ENCODE measurements around the gene MAPK12.

The MAPK12 gene

DNA sequence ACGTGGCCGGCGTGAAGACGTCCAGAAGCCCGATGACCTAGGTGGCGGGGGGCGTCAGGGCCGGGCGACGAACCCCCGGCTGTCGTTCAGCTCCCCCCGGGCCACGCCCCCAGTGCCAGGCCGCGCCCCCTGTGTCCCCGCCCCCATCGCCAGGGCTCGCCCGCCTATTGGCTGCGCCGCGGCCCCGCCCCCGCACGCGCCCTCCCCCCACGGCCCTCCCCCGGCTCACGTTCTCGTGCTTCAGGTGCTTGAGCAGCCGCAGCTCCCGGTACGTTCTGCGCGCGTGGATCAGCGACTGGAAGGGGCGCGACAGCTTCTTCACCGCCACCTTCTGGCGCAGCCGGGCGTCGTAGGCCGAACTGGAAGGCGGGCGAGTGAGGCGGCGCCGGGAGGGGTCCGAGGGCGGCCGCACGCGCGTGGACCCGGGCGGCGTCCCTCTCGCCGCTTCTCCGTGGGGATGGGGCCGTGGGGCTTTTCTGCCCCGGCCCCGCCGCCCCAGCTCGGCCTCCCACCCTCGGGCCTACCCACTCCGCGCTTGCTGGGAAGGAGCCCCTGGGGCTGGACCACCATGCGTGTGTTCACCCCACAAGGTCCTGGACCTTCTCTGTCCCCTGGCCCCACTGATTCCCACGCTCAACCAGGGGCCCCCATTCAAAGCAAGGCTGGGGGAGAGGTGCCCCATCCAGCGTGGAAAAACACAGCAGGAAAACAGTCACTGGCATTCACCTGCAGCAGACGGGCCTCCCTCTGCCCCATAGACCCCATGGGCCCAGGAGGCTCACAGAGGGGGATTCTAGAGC lies 6.3 kb upstream of the MAPK12 start:
- peak; percentile 82 for DNase-seq (ENCODE audit: low spot score)

DNA sequence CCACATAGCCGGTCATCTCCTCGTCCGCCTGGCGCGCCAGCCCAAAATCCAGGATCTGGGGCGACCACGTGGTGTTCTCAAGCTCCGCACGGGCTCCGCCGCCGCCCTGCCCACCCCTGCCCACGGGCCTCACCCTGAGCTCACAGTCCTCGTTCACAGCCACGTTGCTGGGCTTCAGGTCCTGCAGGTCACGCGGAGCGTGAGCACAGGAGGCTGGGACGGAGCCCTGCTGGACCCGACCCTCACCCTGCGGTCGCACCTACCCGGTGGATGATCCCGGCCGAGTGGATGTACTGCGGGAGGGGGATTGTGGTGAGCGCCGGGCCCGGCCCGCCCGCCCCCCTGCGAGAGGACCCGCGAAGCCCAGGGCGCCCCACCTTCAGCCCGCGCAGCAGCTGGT lies 5.5 kb upstream of the MAPK12 start:
- no peak for DNase-seq (ENCODE audit: low spot score)

DNA sequence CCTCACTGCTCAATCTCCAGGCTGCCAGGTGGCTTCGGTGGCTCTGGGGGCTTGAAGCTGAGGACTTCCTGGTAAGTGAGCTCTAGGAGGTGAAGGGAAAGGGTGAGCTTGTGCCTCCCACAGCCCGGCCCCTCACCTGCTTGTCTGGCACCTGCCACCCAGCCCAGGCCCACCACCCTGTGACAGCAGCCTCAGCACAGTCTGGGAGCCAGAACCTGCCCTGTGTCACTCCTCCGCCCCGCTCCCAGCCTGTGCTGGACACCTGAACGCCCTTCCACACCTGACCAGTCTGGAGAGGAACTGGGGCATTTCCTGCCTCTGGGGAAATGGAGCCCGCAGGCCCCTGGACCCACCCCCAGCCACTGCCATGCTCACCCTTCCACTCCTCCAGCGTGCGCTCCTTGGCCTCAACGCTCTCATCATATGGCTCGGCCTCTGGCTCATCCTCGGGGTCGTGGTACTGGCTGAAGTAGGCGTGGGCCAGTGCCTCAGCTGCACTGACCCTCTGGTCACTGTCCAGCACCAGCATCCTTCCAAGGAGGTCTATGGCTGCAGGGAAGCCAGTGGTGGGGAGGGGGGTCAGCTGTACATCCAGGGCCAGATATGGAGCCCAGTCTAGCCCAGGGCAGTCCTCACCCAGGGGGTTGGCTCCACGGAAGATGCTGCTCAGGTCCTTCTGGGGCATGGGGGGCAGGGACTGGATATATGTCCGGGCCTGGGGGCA lies 3.6 kb upstream of the MAPK12 start:
- no peak for DNase-seq (ENCODE audit: low spot score)

DNA sequence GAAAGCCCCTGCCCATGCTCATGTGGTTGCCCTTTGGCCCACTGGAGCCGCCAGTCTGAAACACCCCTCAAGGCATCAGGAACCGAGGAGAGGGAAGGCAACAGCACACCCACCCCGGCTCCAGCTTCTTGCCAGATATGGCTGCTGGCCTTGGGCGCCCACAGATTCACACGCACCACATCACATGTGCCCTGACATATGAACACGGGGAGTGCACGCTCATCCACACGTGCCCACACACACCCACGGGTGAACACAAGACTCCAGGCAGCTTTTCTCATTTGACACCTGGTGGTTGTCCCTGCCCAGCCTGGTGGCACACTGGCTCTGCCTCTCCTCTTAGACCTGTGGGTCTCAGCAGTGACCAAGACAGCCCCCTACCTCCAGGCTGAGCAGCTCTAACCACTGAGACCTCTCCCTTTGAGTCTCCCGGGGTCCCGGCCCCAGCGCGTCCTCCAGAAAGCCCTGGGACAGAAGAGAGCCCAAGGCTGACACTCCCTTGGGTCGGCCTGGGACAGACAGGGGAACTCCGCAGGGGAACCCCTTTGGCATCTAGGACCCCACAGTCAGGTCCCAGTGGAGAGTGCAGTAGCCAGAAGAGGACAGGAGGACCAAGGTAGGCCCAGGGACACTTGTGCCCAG lies 2.7 kb upstream of the MAPK12 start:
- DNase-seq (ENCODE audit: low spot score), result no peak

DNA sequence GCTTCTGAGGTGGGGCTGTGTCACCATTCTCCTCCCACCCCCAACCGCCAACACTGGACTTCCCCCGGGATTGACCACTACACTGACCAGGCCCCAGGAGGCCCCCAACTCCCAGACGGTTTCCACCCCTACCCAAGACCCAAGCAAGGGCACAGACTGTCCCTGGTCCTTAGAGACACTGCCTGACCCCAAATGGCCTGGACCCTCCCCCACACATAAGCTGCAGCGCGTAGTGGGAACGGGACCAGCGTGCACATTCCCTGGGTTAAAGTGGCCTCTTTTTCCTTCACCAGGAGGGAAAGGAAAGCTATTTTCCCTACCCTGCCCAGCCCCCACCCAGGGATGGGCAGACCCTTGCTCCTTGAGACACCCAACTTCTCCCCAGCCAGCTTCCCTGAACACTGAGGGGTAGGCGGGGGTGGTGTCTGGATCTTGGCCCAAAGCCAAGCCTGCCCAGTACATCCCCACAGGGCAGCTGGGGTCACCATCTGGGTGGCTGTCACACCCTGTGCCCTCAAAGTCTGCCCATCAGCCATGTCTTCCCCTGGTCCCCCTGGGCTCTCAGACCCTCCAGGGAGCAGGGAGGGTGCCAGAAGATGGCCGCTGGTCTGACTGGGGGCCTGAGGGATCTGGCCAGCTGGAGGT lies 1.6 kb upstream of the MAPK12 start:
- DNase-seq (ENCODE audit: low spot score), result no peak

DNA sequence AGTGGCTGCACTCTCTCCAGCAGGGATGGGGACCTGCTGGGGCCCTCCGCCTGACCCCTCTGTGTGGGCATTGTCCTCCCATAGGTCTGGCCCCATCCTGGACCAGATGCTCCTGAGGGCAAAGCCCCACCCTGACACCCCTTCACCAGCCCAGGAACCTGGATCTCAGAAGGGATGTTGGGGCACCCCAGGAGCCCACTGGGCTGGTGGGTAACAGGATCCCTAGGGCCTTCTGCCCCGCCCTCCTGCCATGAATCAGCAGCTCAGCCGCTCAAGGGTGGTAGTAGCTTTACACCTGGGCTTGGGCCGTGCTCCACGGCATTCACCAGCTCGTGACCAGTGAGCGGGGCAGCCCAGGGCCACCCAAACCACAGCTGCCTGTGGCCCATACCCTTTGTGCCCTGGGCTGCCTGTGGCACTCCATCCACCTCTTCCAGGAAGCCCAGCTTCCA lies 1.0 kb upstream of the MAPK12 start:
- no peak for DNase-seq (ENCODE audit: low spot score)

DNA sequence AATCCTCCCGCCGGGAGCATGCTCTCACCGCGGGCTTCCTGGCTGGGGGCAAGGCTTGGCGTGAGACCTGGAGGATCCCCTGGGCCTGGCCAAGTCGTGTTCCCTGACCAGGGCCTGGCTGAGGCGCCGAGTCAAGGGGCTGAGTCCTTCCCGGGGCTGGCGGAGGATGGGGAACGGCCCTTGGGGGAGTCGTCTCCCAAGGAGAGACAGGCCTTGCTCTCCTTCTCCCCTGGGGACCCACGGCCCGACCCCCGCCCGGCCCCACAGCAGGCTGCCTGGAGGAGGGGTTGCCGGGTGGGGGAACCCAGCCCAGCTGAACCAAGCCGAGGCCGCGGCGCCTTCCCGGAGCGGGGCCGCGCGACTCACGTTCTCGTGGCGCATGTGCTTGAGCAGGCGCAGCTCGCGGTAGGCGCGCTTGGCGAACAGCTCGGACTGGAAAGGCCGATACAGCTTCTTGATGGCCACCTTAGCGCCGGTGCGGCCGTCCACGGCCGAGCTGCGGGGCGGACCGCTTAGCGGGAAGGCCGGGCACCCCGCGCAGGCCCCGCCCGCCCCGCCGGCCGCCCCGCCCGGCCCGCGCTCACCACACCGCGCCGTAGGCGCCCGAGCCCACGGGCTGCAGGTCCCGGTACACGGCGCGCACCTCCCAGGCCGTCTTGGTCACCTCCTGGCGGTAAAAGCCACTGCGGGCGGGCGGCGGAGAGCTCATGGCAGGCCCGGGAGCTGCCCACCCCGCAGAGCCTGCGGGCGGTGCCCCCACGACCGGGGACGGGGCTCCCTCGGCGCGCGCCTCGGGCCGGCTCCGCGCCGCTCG lies 475 bp downstream of the MAPK12 start:
- DNase-seq (ENCODE audit: low spot score), result no peak

DNA sequence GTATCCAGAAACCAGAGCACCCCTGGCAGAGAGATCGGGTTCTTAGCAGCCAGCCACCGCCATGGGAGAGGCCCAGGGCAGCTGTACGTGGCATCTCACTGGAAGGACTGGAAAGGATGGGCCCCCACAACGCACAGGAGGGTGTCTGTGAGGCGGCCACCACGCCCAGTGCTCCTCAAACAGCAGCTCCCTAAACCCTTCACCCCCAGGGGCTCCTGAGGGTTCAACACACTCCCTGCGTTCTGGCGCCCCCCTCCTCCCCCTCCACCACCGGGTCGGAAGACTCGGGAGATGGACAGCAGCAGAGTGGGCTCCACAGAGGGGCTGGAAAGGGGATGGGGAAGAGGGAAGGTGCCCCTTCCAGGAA lies 1.1 kb downstream of the MAPK12 start:
- DNase-seq (ENCODE audit: low spot score), result no peak

DNA sequence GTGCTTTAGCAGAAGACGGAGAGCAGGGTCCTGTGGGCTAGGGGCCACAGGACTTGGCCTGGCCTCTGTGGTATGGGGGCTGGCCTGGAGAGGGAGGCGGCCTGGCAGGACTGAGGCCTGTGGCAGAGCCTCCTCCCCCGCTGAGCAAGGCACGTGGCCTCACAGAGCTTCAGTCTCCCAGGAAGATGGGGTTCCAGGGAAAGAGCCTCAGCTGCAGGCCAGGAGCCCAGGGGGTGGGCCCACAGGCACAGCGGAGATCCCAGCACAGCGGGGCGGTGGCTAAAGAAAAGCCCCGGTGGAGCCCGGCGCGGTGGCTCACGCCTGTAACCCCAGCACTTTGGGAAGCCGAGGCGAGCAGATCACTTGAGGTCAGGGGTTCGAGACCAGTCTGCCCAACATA lies 2.2 kb downstream of the MAPK12 start:
- no peak for DNase-seq (ENCODE audit: low spot score)

DNA sequence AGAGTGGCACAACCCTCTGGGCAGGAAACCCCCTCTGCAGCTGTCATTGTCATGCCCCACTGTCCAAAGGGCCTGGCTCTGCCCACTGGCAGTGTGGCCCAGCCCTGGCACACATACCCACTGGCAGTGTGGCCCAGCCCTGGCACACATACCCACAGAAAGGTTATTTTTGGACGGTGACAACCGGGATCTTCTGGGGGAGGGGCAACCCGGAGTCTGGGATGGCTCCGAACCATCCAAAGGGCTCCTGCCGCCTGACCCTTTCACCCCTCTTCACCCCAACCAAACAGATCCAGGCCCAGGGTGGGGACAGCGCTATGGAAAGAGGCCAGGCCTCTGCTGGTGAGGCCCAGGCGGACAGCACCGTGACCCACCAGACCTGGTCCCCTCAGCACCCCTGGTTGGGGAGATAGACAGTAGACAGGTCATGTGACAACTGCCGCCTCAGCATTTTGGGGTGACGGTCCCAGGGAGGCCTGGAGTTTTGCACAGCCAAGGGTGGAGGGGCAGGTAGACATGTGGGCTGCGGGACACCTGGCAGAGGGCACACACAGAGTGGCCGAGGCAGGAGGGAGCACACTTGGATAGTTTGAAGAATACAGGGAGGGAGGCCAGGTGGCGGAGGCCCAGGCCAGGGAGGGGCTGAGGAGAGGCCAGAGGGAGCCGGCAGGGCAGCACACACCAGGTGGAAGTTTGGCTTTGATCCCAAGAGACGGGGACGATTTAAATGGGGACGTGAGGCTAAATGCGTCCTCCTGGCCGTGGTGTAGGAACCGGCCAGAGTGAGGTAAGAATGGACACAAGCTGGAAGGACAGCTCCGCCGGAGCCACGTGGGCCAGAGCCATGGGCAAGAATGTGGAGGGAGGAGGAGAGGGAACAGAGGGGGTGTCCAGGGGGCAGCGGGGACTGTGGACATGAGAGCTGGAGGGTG lies 2.9 kb downstream of the MAPK12 start:
- DNase-seq (ENCODE audit: low spot score), result no peak

DNA sequence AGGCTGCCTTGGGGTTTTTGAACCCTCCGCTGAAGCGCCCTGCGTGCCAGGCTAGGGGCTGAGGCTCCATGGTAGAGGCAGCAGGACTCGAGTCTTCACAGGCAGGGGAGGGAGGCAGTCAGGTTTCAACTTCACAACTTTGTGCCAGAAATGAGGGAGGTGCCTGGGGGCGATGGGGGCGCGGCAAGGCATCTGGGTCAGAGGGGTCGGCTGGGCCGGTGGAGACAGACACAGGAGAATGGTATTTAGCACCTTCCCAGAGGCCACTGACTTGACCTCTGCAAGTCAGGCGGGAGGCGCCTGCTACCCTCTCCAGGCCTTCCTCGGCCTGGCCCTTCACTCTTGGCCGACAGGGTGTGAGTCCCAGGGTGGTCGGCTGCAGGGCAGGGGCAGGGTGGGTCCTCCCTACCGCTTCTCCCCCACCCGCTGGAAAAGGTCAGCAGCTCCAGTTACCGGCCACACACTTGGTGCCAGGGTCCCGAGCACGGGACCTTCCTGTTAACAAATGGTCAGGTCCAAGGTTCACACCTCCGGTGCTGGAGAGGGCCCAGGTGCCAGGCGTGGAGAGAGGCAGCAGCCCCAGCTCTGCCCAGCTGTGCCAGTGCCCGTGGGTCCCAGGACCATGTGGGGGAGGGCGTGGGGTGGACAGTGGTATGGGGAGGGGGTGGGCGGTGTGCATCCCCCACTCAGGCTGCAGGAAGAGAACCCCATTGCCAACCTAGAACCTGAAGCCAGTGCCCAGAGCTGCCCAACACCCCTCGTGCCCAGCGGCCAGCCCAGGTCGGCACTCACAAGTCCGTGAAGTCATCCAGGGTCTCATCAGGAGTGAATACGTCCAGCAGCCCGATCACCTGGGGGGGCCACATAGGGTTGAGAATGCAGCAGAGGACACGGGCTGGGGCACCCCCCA lies 3.8 kb downstream of the MAPK12 start:
- no peak for DNase-seq (ENCODE audit: low spot score)

DNA sequence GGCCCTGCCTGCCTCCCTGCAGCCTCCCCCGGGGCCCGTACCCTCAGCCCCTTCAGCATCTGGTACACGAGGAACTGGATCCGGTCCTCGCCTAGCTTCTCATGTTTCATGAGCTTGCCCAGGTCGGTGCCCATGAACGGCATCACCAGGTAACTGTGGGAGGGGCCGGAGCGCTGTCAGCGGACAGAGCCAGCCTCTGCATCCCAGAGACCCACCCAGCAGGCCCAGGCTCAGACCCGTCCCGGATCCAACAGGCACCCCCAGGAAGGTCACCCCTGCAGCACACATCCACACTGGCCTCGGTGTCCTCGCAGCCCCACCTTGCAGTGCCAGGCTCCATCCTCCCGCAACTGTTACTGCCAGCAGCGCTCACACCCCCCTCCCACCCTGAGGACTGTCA lies 4.4 kb downstream of the MAPK12 start:
- DNase-seq (ENCODE audit: low spot score), result no peak

DNA sequence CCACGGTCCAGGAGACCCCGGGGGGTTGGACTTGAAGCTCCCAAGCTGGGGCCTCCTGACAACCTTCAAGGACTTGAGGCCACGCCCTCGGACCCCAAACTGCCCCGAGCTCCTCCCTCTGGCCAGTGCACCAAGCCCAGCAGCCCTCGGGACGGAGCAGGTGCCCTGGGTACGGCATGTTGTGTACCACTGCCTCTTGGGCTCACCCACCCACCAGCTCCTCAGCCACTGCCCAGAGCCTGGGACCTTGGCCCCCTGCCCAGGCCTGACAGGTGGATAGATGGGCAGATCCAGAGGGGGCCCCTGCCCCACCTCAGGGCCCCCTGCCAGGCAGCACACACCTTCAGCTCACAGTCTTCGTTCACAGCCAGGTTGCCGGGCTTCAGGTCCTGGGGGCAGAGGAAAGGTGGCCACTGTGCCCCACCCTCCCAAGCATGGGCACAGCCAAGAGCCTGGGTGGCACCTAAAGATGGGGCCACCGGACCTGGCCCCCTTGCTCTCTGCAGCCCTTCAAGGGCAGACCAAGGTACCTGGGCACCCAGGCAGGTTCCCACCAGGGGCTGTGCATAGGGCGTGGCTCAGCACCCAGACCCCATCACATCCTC lies 5.1 kb downstream of the MAPK12 start:
- no peak for DNase-seq (ENCODE audit: low spot score)

DNA sequence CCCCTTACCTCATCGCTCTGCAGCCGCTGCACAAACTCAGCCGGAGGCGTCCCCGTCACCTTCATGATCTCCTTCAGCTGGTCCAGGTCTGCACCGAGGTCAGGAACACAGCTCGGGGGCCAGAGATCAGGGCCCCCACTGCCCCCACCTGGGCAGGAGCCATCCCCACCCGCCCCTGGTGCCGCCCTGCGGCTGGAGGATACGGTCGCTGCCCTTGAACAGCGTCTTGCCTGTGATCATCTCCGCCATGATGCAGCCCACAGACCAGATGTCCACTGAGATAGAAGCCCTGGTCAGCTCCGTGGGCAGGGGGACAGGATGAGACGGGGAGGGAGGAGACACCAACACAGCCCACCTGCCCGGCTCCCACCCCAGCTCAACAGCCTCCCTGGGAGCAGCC lies 5.9 kb downstream of the MAPK12 start:
- DNase-seq (ENCODE audit: low spot score), result no peak

DNA sequence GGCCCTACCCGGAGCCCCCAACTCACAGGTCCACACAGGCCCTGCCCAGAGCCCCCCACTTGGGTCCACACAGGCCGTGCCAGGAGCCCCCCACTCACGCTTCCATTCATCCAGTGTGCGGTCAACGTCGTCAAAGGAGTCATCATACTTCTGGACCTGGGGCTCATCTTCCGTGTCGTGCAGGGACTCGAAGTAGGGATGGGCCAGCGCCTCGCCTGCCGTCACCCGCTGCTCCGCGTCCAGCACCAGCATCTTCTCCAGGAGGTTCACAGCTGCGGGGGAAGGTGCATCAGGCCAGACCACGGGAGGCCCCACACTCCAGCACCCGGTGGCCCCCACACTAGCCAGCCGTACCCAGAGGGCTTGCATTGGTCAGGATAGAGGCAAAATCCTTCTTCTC lies 6.4 kb downstream of the MAPK12 start:
- DNase-seq (ENCODE audit: low spot score), result no peak

DNA sequence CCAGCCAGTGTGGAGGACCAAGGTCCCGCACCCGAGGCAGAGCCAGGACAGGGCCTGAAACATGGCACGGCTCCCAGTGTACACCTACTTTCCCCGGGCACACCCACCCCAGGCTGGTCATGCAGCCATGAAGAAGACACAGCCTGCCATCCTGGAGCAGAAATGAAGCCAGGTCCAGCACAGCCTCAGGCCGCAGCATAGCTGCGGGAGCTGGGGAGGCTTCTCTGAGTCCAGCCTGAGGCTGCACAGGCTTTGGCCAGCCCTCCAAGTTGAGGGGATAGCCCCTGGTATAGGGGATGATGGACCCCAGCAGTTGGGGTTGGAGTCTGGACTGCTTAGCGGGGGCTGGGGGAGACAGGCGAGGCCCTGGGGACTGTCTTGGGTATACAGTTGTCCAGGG lies 7.5 kb downstream of the MAPK12 start:
- no peak for DNase-seq (ENCODE audit: low spot score)

DNA sequence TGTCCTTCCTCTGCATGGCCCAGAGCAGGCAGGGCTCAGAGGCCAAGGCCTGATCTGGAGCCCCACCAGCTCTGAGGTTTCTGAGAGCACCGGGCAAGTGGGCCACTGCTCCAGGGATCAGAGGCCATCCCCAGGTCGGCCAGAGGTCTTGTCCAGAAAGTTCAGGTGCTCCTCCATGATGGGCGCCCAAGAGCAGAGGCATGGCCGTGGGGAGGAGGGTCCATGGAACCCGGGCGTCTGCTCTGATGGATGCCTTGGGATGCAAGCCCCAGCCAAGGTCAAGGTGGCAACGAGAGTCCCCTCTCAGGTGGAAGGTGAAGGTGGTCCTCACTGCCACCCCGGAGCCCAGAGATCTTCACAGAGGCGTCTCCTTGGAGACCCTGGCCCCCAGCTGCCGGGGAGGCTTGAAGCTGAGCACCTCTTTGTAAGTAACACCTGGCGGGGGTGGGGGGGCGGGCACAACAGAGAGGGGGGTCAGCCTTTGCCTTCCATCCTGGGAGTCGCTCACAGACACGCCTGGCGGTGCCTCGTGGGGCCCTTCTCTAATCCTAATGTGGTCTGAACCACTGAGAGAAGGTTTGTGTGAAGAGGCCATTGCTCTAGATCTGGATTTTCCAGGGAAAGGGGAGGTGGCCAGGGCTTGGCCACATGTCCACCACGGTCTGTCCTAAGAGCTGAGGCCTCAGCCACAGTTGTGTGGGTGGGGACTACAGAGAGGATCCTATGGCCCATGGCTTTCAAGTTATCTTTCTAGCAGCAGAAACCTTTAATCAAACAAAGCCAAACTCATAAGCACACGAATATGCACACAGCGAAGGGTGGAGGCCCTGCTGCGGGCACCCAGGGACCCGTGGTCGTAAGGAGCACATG lies 8.2 kb downstream of the MAPK12 start:
- DNase-seq (ENCODE audit: low spot score), result no peak
